Measurements from ENCODE around the gene NAA60.

Gene NAA60

DNA sequence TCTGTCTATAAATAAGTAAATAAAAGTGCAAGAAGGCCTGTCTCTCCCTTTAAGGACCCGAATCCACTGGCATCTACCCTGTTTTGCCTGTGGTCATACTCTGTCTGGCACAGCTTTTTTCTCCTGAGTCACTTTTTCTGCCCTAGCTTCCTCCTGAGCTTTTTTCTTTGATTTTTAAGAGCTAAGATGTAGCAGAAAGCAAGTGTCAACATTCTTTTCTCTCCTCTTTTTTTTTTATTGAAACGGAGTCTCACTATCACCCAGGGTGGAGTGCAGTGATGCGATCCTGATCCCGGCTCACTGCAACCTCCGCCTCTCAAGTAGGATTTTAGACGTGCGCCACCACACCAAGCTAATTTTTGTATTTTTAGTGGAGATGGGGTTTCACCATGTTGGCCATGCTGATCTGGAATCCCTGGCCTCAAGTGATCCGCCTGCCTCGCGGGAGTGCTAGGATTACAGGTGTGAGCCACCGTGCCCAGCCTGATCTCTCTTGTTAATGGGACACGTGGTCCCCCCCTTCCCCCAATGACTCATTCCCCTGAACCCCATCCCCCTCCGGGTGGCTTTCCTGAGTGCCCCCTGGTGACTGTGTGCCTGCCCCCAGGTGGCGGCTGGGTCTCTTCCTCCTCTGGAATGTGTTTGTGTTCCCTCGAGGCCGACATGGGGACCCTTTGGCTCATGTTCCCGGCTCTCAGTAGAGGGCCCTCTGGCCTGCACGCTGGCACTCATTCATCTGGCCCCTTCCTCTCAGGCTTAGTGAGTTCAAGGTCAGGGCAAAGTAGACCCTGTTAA is 37.6 kb downstream of the NAA60 start:
- no peak for TF ChIP-seq TCF12 (IDR thresholded peaks at IDR 0.05; ENCODE audit: low read depth)
- no peak for TF ChIP-seq TAF1 (IDR thresholded peaks at IDR 0.05; ENCODE audit: low read depth)
- TF ChIP-seq NFIC (IDR thresholded peaks at IDR 0.05) = no peak
- no peak for TF ChIP-seq ZBTB7A (IDR thresholded peaks at IDR 0.05; ENCODE audit: low read depth)
- TF ChIP-seq, protein P1, sequence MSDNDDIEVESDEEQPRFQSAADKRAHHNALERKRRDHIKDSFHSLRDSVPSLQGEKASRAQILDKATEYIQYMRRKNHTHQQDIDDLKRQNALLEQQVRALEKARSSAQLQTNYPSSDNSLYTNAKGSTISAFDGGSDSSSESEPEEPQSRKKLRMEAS (IDR thresholded peaks at IDR 0.05) = no peak
- no peak for TF ChIP-seq EP300 (IDR thresholded peaks at IDR 0.05; ENCODE audit: borderline replicate concordance)
- TF ChIP-seq YY1 (IDR thresholded peaks at IDR 0.05; ENCODE audit: low read depth) = no peak
- no peak for TF ChIP-seq EGR1 (IDR thresholded peaks at IDR 0.05)
- TF ChIP-seq TEAD4 (IDR thresholded peaks at IDR 0.05) = no peak
- TF ChIP-seq, protein P2, sequence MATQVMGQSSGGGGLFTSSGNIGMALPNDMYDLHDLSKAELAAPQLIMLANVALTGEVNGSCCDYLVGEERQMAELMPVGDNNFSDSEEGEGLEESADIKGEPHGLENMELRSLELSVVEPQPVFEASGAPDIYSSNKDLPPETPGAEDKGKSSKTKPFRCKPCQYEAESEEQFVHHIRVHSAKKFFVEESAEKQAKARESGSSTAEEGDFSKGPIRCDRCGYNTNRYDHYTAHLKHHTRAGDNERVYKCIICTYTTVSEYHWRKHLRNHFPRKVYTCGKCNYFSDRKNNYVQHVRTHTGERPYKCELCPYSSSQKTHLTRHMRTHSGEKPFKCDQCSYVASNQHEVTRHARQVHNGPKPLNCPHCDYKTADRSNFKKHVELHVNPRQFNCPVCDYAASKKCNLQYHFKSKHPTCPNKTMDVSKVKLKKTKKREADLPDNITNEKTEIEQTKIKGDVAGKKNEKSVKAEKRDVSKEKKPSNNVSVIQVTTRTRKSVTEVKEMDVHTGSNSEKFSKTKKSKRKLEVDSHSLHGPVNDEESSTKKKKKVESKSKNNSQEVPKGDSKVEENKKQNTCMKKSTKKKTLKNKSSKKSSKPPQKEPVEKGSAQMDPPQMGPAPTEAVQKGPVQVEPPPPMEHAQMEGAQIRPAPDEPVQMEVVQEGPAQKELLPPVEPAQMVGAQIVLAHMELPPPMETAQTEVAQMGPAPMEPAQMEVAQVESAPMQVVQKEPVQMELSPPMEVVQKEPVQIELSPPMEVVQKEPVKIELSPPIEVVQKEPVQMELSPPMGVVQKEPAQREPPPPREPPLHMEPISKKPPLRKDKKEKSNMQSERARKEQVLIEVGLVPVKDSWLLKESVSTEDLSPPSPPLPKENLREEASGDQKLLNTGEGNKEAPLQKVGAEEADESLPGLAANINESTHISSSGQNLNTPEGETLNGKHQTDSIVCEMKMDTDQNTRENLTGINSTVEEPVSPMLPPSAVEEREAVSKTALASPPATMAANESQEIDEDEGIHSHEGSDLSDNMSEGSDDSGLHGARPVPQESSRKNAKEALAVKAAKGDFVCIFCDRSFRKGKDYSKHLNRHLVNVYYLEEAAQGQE (IDR thresholded peaks at IDR 0.05; ENCODE audit: low read depth) = no peak
- TF ChIP-seq, protein P3, sequence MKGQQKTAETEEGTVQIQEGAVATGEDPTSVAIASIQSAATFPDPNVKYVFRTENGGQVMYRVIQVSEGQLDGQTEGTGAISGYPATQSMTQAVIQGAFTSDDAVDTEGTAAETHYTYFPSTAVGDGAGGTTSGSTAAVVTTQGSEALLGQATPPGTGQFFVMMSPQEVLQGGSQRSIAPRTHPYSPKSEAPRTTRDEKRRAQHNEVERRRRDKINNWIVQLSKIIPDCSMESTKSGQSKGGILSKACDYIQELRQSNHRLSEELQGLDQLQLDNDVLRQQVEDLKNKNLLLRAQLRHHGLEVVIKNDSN (IDR thresholded peaks at IDR 0.05) = no peak

DNA sequence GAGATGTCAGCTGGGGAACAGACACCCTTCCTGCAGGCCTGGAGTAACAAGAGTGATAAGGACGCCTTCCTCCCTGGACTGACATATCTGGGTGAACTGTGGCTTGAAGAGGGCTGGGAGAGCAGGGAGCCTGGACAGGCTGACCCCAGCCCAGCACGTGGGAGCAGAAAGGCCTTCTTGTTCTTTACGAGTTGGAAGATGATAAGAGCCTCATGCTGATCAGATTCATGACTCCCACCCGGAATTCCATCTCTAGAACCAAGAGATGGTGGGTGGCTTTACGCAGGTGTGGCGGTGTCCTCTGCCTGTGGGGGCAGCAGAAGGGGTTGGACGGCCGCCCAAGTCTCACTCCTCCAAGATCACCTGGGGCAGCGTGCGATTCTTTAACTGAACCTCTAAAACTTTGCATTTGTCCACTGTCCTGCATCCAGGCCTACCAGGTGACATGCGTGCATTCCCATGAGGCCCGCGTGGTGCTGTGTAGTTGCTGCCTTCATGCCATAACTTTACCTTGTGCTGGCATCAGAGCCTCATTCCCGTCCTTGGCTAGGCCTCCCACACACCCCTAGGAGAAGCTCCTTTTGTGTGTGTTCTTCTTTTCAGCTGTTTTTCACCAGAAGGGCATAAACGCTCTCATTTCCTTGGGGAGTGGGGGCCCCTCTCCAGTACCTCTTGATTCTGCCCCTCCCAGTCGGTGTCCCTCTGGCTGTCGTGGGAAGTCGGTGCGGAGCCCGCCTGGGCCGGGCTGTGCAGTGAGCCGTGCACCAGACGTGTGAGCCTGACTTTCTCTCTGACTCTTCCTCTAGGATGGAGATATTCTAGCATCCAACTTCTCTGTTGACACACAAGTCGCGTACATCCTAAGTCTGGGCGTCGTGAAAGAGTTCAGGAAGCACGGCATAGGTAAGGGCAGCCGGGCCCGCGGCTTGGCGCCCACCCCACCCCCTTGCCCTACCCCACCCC is 38.5 kb downstream of the NAA60 start:
- TF ChIP-seq, protein P2 (IDR thresholded peaks at IDR 0.05; ENCODE audit: low read depth) = no peak
- TF ChIP-seq TCF12 (IDR thresholded peaks at IDR 0.05; ENCODE audit: low read depth) (no peak), RAD21 (IDR thresholded peaks at IDR 0.05; ENCODE audit: low read depth) (no peak), YY1 (IDR thresholded peaks at IDR 0.05; ENCODE audit: low read depth) (no peak), CEBPB (IDR thresholded peaks at IDR 0.05) (no peak), NFIC (IDR thresholded peaks at IDR 0.05) (no peak), ZBTB7A (IDR thresholded peaks at IDR 0.05; ENCODE audit: low read depth) (no peak)
- TF ChIP-seq, protein P3 (IDR thresholded peaks at IDR 0.05) = no peak

DNA sequence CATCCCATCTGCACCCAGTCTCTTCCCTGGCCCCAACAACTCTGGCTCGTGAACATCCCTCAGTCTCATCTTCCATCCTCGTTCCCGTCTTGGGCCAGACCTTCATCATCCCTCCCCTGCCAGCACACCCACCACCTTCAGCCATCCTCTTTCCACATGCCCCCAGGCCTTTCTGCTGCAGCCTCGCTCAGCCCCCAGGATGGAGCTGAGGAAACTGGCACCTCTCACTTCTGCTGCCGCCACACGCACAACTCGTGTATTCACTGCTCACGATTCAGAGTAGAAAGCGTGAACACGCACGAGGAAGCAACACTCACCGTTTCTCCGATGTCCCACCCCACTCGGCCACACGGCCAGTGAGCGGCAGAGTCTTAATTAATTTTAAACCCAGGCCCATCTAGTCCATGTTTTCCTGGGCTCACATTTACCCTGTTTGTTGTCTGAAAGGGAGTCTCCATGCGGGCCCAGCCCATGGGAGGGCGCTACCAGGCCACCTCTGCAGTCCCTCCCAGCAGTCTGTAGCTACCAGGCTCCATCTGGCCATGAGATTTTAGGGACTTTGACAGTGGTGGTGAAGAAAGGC is 39.3 kb downstream of the NAA60 start:
- TF ChIP-seq TAF1 (IDR thresholded peaks at IDR 0.05; ENCODE audit: low read depth) = no peak
- no peak for TF ChIP-seq CEBPB (IDR thresholded peaks at IDR 0.05)
- TF ChIP-seq CREB1 (IDR thresholded peaks at IDR 0.05; ENCODE audit: low read depth) = no peak
- TF ChIP-seq, protein P1 (IDR thresholded peaks at IDR 0.05) = no peak
- no peak for TF ChIP-seq TEAD4 (IDR thresholded peaks at IDR 0.05)
- TF ChIP-seq NFIC (IDR thresholded peaks at IDR 0.05) = no peak
- TF ChIP-seq TCF12 (IDR thresholded peaks at IDR 0.05; ENCODE audit: low read depth) = no peak
- TF ChIP-seq, protein P2 (IDR thresholded peaks at IDR 0.05; ENCODE audit: low read depth) = no peak
- no peak for TF ChIP-seq EP300 (IDR thresholded peaks at IDR 0.05; ENCODE audit: borderline replicate concordance)
- TF ChIP-seq, protein P3 (IDR thresholded peaks at IDR 0.05) = no peak
- no peak for TF ChIP-seq RAD21 (IDR thresholded peaks at IDR 0.05; ENCODE audit: low read depth)
